NCI-H187 (cell line): ENCODE data around the gene UBQLNL.

Experiments used
- DNase-seq, 2 experiments: peaks; one replicate each; lab custom pipeline; 2025; lab: John Stamatoyannopoulos, UW

The UBQLNL gene

DNA sequence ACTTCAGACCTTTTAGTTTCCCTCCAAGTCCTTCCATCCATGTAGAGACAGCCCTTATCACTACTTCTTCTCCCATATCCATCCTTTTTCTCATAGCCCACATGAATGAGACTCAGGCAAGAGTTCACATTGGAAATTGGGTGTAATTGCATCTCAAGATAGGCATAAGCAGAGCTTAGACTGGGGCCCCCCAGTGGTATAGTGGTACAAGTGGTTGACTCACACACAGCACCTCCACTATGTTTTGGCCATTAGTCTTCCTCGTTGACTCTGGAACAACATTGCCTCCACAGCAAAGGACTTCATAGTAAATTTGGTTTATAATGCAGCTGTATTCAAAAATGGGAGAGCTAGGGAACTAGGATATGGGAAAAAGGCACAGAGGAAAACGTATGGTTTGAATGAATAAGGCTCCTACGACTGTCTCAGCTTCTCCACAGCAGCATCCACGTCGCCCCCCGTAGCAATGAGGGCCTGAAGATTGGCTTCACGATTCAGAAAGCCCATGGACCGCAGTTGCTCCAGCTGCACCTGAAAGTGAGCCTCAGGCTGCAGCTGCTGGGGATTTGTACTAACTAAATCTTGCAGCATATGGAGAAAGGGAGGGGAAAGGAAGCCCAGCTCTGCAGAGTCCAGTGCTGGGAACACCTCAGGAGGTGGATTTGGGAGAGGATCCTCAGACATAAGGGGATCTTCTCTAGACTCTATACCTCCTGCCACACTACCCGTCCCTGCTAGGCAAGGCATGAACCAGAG, 9.1 kb downstream of the UBQLNL start:
- DNase-seq: no peak

DNA sequence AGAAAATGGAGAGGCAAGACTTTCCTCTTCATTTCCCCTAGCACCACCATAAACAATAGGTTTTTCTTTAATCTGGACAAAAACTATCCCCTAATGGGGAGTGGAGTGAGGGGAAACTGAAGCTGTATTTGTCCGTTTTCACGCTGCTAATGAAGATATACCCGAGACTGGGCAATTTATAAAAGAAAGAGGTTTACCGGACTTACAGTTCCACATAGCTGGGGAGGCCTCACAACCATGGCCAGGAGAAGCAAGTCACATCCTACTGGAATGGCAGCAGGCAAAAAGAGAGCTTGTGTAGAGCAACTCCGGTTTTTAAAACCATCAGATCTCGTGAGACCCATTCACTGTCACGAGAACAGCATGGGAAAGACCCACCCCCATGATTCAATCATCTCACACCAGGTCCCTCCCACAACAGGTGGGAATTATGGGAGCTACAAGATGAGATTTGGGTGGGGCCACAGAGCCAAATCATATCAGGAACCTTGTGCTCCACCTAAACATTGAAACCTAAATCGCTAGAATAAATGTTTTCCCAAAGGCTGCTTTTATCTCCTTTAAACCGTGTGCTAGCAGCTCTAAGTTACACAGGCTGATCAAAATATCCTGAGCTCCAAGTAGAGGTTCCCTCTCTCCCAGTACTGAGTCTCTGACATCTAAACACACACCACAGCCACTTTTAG, 11.0 kb downstream of the UBQLNL start:
- DNase-seq: no peak

DNA sequence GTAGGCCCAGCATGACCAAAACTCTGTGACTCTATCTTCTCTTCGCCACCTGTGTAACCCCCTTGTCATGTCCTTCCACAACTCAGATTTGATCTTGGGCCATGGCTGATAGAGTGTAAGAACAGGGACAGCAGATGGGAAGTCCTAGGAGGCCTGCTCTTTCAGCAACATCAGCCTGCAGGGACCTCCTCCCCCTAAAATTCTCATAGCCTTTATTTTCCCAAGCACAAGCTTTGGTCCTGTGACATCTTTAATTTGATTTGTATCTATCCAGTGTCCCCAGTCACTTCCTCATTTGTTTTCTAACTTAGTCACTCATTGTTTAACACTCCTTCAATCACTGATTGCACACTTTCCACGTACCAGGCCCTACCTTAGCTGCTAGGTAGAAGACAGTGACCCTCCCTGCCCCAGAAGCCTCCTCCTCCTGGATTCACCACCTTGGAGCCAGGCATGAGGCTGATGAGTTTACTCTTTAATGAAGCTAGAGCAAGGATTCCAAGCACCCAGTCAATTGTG, 12.0 kb downstream of the UBQLNL start:
- DNase-seq: no peak

DNA sequence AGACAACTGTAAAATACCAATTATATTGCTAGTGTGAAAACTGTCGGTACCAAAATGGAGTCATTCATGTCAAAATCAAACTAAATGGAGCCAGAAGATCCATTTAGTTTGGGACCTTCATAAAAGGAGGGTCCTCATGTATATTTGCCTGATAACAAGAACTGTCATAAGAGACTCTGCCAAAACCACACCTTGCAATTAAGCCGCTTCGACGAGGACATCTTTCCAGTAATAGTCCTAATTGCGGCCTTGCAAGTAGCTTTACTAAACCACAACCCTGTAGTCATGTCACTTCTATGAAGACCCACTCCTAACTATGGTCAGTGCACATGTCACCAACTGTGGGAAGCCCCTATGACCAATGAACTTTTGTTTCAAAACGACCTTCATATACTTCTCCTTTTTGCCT, 16.1 kb downstream of the UBQLNL start:
- no peak for DNase-seq

DNA sequence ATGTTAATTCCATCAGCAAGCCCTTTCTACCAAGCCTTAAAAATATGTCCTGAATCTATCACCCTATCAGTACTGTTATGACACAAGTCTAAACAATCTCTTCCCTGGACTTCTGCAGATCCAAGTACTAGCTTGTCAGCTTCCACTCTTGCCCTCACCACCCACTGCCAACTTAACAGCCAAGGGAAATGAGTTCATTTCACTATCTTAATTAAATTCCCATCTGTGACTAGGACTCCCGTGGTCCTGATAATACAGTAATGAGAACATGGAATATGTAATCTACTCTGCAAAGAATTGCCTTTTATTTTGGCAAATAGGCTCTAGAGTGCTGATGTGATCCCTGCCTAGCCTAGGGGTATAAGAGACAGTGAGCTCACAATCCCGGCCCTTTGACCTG, 16.8 kb downstream of the UBQLNL start:
- no peak for DNase-seq

DNA sequence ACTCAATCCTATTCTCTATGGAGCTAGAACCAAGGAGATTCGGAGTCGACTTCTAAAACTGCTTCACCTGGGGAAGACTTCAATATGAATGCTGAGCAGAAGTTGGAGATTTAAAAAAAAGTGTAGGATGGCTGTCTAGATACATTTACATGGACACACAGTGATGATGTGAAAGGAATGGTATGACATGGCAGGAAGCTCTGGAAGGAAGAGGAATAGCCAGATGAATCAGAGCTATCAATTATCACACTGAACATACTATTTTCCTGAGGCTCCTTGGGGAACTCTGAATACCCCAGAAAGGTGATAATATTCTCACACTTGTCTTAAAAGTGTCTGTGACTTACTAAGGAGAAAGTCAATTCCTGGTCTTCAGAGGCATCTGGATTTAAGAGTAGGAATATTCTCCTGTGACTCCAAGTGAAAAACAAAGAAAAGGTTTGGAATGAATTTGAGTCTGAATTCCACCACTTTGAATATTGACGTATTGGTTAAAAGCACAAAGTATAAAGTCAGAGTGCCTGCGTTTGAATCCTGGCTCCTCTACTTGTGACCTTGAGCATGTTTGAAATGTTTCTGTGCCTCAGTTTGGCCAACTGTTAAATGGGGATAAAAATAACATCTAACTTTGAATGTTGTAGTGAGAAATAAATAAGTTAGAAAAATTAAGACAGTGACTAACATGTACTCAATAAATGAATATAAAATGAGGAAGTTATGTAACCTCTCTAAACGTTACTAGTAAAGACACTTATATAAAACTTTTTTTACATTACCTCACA, 26.7 kb downstream of the UBQLNL start:
- no peak for DNase-seq

DNA sequence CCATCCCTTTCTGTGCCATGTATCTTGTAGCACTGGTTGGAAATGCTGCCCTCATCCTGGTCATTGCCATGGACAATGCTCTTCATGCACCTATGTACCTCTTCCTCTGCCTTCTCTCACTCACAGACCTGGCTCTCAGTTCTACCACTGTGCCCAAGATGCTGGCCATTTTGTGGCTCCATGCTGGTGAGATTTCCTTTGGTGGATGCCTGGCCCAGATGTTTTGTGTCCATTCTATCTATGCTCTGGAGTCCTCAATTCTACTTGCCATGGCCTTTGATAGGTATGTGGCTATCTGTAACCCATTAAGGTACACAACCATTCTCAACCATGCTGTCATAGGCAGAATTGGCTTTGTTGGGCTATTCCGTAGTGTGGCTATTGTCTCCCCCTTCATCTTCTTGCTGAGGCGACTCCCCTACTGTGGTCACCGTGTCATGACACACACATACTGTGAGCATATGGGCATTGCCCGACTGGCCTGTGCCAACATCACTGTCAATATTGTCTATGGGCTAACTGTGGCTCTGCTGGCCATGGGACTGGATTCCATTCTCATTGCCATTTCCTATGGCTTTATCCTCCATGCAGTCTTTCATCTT, 27.6 kb downstream of the UBQLNL start:
- DNase-seq: no peak

DNA sequence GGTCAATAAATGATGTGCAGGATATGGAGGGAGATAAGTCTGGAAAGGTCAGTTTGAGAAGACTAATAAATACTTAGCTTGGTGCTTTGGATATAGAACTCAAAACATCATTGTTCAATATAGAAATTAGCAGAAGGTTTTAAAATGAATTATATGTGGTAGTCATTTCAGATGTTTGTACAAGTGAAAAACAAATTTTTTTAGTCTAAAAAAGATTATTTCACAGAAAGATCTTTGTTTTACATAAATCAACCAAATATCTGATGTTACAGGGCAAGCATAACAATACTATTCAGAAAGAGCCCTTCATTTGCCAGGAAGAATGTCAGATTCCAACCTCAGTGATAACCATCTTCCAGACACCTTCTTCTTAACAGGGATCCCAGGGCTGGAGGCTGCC, 28.1 kb downstream of the UBQLNL start, which contains the start of gene OR52D1:
OR52D1 (plus strand) TSS at position 301 of the 400 bp plus-strand sequence; CDS start at position 323, 22 bp downstream.
- DNase-seq: no peak

DNA sequence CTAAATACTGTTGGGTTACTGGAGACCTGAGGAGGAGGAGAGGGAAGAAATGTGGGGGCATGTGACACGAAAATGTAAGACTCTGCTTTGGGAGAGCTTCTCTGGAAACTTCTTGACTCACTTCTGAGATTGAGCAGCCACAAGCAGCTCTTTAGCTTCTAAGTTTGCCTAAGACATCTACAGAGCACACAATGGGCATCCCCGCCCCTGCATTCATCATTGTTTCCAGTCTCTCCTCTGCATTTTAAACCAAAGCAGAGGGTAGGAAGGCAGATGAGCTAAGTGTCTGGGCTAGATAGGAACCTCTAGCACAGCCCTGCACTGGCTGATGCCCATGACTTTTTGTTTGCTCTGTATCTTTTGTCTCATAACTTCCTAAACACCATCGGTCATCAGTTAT, 30.1 kb downstream of the UBQLNL start:
- DNase-seq: no peak

DNA sequence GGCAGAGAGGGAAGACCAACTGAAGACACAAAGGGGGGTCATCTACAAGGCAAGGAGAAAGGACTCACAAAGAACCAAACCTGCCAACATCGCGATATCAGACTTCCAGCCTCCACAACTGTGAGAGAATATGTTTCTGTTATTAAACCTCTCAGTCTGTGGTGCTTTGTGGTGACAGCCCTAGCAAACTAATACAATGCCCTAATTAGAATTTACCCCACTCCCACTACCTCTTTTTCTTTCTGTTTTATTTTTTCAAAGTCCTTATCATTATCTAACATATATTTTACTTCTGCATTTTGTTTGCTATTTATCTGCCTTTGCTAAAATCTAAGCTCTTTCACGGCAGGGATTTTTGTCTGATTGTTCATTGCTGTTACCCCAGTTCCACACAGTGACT, 30.5 kb downstream of the UBQLNL start:
- no peak for DNase-seq

DNA sequence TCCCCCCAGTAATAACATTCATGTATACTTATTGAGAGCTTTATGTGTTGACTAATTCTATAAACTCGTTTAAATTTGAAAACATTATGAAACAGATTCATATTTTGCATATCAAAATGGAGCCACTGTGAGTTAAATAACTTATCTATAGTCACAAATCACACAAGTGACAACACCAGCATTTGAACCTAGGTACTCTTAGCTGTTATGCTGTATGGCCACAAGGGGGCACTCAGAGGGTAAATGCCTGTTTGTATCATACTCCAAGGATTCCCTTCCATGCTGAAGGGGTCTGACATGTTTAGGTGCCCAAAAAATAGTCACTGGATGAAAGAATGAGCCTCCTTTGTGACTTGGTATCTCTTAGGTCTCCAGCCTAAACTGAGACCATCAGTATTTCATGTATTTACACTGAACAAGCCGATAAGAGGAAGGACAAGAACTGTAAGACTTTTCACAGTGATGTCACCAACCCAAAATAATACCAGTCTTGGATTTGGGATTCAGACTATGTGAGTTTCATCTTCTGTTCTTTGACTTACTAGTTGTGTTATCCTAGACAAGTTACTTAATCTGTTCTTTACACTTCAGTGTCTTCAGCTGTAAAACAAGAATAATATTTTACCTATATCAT, 40.2 kb downstream of the UBQLNL start:
- no peak for DNase-seq

DNA sequence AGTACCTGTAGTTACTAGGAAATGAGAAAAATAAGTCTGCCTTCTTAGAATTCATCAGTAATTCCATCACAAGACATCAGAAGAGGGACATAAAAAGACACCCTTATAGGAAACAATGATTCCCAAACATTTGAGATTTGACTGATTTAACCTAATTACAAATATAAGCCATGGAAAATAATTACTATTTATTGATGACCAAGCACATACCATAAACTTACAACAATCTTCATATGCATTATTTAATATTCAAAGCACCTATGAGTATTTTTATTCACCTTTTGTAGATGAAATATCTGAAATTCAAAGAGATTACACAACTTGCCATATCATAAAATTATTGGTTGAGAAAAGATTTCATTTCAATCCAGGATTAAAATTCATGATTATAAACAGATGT, 42.6 kb downstream of the UBQLNL start:
- no peak for DNase-seq

DNA sequence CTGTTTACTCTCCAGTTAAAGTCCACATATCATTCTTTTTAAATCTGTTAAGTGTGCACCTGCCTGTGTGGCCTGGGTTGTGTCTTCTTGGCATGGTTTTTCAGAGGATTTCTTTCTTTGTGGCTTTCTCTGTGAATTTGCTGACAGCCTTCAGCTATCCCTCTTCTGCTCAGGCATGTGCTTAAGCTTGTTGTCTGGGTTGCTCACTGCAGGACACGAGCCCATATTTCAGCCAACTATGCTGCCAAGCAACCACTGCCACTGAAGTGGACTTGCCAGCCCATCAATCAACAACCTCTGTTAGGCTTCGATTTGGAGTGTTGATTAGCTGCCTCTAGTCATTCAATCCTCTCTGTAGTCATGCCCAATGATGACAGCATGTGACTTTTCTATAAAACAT, 49.0 kb downstream of the UBQLNL start:
- no peak for DNase-seq
